Activated CD8-positive, alpha-beta T cell treated with anti-CD3 and anti-CD28 coated beads for 36 hours (primary cell): ENCODE data around the gene IP6K3. TPM values are rescaled to one million over a fixed set of nuclear protein-coding genes. Genes with fewer than 3 reads are reported as not detected.

Experiments
- ATAC-seq: fragments of 200-7000 bp; cut with Tn5 transposase; one replicate; pipeline ENCODE4 v1.10.0; 2021; ENCODE audit warnings: mild to moderate bottlenecking, moderate library complexity
- CTCF ChIA-PET: fragments of 350-600 bp; sonication (Branson Sonifier 250); formaldehyde crosslinking; loops from one replicate; lab custom pipeline; 2021; ENCODE audit warnings: antibody characterized with exemption; lab: Charles Lee
- POLR2A ChIA-PET: fragments of 350-600 bp; sonication (Branson Sonifier 250); formaldehyde crosslinking; loops from one replicate; lab custom pipeline; 2021; ENCODE audit warnings: antibody characterized with exemption; lab: Charles Lee
- DNase-seq: peaks from one replicate; pipeline ENCODE4 v3.0.0-alpha.2; 2020
- H3K27ac Mint-ChIP-seq: one replicate; pipeline ENCODE4 v1.8.0; 2021; ENCODE audit warnings: mild to moderate bottlenecking, mixed read lengths
- H3K27me3 Mint-ChIP-seq: one replicate; pipeline ENCODE4 v1.8.0; 2021; ENCODE audit warnings: mixed read lengths
- H3K36me3 Mint-ChIP-seq: one replicate; pipeline ENCODE4 v1.8.0; 2021; ENCODE audit warnings: low read depth, mixed read lengths
- H3K4me1 Mint-ChIP-seq: one replicate; pipeline ENCODE4 v1.8.0; 2021; ENCODE audit warnings: low read depth, mixed read lengths
- H3K4me3 Mint-ChIP-seq: one replicate; pipeline ENCODE4 v1.8.0; 2021; ENCODE audit warnings: mild to moderate bottlenecking, moderate library complexity, mixed read lengths
- H3K9me3 Mint-ChIP-seq: one replicate; pipeline ENCODE4 v1.8.0; 2021; ENCODE audit warnings: mixed read lengths
- CTCF ChIP-seq: fragments of 200-600 bp; IDR thresholded peaks from one replicate; pipeline ENCODE4 v1.8.0; 2022; ENCODE audit warnings: antibody characterized with exemption, mild to moderate bottlenecking
- intact Hi-C: fragments of 100-400 bp; cut with micrococcal nuclease; formaldehyde crosslinking; loops from one replicate; pipeline ENCODE4 v1.10.0; 2022
- total RNA-seq, 2 experiments: library from RNA; stranded (reverse); gene quantifications; one replicate each; pipeline ENCODE4 v1.2.3, GENCODE V29; 2021

The IP6K3 gene
- total RNA-seq, 2 experiments from 2014 or later = not detected

- Mint-ChIP-seq H3K36me3 (no peaks in the 10 kb centered on the region), H3K4me1 (no peaks in the 10 kb centered on the region), H3K4me3 (no peak overlapping the region), H3K27me3 (no peaks in the 10 kb centered on the region), H3K9me3 (no peaks in the 10 kb centered on the region), H3K27ac (no peak overlapping the region)
- TF ChIP-seq CTCF = no peak
- DNase-seq (no peak), ATAC-seq (no peak)
- CTCF ChIA-PET = interaction anchor here (2.5 kb wide), 1 partner anchor 9 kb away, joined by 14 read pairs; no protein-coding TSS in a partner anchor
- POLR2A ChIA-PET = no interaction called here
- intact Hi-C loops = no loop called here
Observed at GRCh38 chr6:33735216-33735615, 11.5 kb downstream of the IP6K3 start.

GRCh38 chr6:33733709-33734007, 13.0 kb downstream of the IP6K3 start:
- H3K27me3 Mint-ChIP-seq = no peaks in the 10 kb centered on the region
- H3K4me1 Mint-ChIP-seq = no peaks in the 10 kb centered on the region
- ATAC-seq = no peak
- no peak for DNase-seq
- H3K4me3 Mint-ChIP-seq = no peak overlapping the region
- no peaks in the 10 kb centered on the region for H3K36me3 Mint-ChIP-seq
- H3K9me3 Mint-ChIP-seq = no peaks in the 10 kb centered on the region
- ChIA-PET POLR2A (no interaction called here), CTCF (no interaction called here)
- TF ChIP-seq CTCF = no peak
- no peak overlapping the region for H3K27ac Mint-ChIP-seq
- intact Hi-C loops = no loop called here

GRCh38 chr6:33732817-33733708, 13.6 kb downstream of the IP6K3 start:
- Mint-ChIP-seq H3K4me1 (no peaks in the 10 kb centered on the region), H3K9me3 (no peaks in the 10 kb centered on the region), H3K36me3 (no peaks in the 10 kb centered on the region), H3K27ac (no peak overlapping the region), H3K4me3 (no peak overlapping the region), H3K27me3 (no peaks in the 10 kb centered on the region)
- DNase-seq (no peak), ATAC-seq (no peak)
- ChIA-PET POLR2A (interaction anchor here (0.6 kb wide), 1 partner anchor 184 kb away, joined by 4 read pairs; no protein-coding TSS in a partner anchor), CTCF (interaction anchor here (1.3 kb wide), 1 partner anchor 37 kb away, joined by 3 read pairs; no protein-coding TSS in a partner anchor)
- TF ChIP-seq CTCF = no peak
- intact Hi-C loops = no loop called here

- no peak for TF ChIP-seq CTCF
- Mint-ChIP-seq H3K4me1 (no peaks in the 10 kb centered on the region), H3K36me3 (no peaks in the 10 kb centered on the region), H3K4me3 (no peak overlapping the region), H3K27ac (no peak overlapping the region), H3K27me3 (no peaks in the 10 kb centered on the region), H3K9me3 (no peaks in the 10 kb centered on the region)
- no peak for DNase-seq
- ChIA-PET POLR2A (interaction anchor here (0.6 kb wide), 1 partner anchor 183 kb away, joined by 4 read pairs; no protein-coding TSS in a partner anchor), CTCF (interaction anchor here (1.3 kb wide), 1 partner anchor 37 kb away, joined by 3 read pairs; no protein-coding TSS in a partner anchor)
- intact Hi-C loops = no loop called here
- no peak for ATAC-seq
Observed at GRCh38 chr6:33732385-33732784, 14.3 kb downstream of the IP6K3 start.

GRCh38 chr6:33731751-33732282, 14.9 kb downstream of the IP6K3 start:
- DNase-seq (no peak), ATAC-seq (no peak)
- H3K27ac Mint-ChIP-seq = no peak overlapping the region
- no peaks in the 10 kb centered on the region for H3K36me3 Mint-ChIP-seq
- no peaks in the 10 kb centered on the region for H3K4me1 Mint-ChIP-seq
- no peaks in the 10 kb centered on the region for H3K27me3 Mint-ChIP-seq
- ChIA-PET POLR2A (no interaction called here), CTCF (interaction anchor here (1.3 kb wide), 2 partner anchors 13 to 38 kb away, joined by 3 read pairs; no protein-coding TSS in a partner anchor)
- no peak overlapping the region for H3K4me3 Mint-ChIP-seq
- intact Hi-C loops = no loop called here
- TF ChIP-seq CTCF = no peak
- H3K9me3 Mint-ChIP-seq = no peaks in the 10 kb centered on the region
